HG02798 (cell line): Measurements from ENCODE around the gene CHRNE.
"Not testable (repeated sequence)": the region's sequence is repeated elsewhere in the genome, so short reads cannot be mapped to it uniquely, and the experiment has no call there.

Source experiments
- ATAC-seq: cut with Tn5 transposase; IDR thresholded peaks from one replicate; pipeline ENCODE4 v1.9.1; 2021; ENCODE audit warnings: mild to moderate bottlenecking; ENCODE audit not compliant: unreplicated experiment, poor library complexity

Gene CHRNE

DNA sequence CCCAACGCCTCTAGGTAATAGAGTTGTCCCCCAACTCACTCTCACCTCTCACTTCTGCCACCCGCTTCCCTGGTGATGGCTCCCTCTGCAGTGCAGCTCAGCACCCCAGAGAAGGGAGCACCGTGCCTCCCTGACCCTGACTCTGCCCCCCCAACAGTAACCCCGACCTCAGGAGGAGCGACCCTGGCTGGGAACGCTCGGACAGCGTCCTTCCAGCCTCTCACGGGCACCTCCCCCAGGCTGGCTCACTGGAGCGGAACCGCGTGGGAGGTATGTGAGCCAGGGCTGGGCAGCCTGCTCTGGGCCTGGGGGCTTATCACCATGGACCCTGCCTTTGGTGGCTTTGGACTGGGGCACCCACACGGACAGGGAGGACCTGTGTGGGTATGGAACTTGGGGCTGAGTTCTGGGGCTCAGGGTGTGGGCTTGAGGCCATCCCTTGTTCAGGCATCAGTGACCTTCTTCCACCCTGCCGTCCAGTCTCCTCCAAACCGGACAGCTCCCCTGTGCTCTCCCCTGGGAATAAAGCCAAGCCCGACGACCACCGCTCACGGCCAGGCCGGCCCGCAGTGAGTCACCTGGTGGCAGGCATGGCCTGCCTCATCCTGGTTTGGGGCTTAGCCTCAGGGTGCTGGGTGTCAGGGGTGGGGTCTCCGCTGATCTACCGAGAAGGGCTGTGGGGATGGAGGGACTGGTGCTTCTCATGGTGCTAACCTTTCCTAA is 10.2 kb downstream of the CHRNE start:
- no peak for ATAC-seq

DNA sequence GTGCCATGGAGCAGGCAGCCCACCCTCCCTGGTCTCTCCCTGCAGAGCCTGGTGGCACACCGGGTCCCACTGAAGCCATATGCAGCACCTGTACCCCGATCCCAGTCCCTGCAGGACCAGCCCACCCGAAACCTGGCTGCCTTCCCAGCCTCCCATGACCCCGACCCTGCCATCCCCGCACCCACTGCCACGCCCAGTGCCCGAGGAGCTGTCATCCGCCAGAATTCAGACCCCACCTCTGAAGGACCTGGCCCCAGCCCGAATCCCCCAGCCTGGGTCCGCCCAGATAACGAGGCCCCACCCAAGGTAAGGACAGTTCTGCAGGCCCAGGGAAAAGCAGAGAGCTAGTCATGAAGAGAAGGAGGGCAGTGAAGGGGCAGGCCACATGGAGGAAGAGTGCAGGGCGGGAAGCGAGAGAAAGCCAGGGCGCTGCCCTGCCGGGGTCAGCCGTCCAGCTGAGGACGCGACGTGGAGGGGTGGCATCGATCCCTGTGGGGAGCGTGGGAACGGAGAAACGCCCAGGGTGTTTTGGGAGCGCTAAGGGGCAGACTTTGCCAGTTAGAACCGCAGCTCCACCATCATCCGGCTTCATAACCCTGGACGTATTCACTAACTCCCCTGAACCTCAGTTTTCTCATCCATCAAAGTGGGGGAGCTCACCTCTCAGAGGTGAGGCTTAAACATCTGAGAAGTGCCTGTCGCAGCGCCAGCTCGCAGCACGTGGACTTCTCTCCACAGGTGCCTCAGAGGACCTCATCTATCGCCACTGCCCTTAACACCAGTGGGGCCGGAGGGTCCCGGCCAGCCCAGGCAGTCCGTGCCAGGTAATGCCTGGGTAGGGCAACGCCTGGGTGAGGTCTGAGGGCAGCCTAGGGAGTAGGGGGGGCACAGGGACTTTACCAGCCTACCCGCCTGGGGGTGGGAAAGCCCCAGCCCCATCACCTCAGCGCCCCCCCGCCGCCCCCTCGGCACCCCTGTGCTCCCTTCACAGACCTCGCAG is 11.2 kb downstream of the CHRNE start:
- ATAC-seq: no peak

DNA sequence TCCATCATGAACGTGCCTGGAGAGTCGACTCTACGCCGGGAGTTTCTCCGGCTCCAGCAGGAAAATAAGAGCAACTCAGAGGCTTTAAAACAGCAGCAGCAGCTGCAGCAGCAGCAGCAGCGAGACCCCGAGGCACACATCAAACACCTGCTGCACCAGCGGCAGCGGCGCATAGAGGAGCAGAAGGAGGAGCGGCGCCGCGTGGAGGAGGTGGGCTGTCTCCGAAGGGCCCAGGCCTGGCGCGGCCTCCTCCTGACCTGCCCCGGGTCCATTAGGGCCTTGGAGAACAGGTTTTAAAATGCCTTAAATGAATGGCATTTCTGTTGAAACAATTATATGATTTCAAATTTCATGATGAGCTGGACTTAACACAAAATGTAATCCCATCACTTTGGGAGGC is 15.3 kb downstream of the CHRNE start:
- no peak for ATAC-seq

DNA sequence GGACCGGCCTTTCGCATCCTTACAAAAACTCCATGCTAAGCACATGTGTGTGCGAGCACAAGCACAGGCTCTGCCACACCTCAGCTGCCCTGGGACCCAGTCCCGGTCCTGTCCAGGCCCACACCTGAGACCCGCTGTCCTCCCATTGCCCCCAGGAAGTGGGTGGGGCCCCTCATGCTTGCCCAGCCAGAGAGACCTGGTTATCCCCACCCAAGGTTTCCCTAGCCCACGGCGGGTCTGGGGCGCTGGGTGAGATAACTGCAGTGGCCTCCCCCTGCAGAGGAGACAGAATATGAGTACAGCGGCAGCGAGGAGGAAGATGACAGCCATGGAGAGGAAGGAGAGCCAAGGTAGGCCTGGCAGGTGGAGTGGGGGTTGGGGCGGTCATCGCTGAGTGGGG is 16.1 kb downstream of the CHRNE start:
- ATAC-seq: no peak

DNA sequence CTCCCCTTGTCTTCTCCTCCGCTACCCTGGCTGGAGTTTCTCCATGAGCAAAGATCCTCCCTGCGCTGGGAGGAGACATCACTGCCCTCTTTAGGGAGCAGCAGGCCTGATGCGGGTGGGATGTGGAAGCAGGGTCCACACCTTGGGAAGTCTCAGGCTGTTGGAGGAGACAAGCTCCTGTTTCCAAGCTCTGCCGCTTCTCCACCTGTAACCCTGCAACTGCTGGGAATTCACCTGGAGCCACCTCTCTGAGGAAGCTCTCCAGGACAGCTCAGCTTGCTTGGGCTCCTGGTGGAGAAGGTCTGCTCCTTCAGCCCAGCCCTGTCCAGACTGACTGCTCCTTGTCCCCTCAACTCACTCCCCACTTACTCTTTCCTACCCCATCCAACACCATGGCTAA is 18.4 kb downstream of the CHRNE start:
- no peak for ATAC-seq

DNA sequence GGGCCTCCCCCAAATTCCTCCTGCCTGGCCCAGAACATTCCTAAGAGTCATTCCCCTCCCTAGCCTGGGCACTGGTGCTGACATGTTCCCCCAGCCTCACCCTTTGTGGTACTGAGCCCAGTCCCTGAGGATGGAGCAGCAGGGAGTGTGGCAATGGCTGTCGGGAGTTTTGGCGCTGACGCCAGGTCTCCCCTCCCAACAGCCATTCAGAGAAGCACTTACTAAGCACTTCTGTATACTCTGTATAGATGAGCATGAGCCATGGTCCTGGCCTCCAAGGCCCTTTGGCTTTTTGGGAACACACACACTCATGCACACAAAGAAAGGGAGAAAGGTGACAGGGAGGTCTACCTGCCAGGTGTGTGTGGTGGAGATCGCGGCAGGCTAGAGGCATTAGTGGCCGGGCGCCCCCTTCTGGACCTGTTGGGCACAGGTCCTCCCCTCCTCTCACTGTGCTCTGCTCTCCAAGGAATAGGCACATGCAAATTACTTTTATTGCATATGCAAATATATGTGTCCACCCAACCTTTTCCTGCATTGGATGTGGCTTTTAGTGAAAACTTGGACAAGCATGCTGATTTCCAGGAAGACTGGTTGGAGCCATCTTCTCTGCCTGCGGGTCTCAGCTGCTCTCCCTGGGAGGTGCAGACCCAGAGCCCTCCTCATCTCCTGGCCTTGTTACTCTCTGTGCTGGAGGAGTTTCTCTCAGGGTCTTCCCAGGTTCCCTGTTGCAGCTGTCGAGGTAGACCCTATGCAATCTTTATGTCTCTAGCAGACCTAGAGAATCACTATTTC is 20.9 kb downstream of the CHRNE start:
- ATAC-seq: no peak

DNA sequence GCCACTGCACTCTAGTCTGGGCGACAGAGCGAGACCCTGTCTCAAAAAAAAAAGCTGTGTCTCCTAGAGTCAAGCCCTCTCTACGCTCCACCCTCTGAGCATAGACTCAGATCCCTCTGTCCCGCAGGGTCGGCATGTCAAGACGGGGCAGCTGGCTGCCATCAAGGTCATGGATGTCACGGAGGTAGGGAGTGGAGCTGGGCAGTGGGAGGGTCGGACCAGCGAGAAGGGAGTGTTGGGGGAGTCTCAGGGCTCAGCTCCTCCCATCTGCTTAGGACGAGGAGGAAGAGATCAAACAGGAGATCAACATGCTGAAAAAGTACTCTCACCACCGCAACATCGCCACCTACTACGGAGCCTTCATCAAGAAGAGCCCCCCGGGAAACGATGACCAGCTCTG is 22.0 kb downstream of the CHRNE start:
- ATAC-seq: no peak

DNA sequence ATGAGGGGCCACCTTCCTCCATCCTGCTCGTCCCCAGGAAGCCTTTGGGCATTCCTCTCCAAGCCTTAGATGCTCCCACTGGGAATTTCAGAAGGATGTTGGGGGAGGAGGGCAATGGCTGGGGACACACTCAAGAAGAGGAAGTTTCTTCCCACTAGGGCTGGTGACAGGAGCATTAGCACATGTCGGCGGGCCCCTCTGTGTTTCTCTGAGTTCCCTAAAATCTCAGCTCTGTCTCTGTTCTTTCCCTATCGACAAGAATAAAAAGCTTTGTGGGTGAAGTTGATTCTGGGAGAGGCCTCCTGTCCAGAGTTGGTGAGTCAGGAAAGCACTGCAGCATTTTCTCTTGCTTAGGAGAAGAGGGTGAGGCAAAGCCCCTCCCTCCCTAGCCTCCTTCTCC is 23.3 kb downstream of the CHRNE start:
- no peak for ATAC-seq

DNA sequence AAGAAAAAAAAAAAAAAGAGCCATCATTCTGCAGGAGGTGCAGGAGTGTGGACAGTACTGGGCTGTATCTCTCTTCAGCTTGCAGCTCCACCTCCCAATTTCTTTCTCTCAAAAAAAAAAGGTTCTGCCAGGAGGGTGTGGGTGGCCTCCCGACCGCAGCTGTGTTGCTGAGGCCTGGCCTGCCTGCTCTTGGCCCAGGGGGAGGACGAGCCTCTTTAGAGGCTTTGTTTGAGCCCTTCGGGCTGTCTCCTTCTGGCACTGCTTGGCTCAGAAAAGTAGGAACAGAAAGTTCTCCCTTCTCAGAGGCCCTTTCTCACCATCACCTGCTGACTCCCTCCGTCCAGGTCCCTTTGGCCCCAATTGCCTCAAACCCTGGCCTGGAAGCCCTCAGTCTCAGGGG is 25.8 kb downstream of the CHRNE start:
- ATAC-seq: no peak

DNA sequence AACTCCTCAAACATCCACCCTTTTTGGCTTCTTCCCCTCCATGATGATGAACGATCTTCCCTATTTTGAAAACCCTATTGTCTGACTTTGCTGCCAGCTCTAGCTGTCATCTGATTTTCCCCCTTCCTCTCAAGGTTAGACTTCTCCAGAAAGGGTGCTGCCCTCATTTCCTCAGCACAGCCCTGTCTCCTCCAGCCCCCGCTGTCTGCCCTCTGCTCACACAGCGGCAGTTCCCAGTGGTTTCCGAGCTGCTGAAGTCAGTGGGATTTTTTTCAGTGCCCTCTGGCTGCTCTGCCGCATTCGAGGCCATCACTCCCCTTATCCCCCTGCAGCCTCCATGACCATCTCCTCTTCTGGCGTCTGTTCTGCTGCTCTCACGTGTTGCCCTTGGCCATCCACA is 30.1 kb downstream of the CHRNE start:
- ATAC-seq: no peak

DNA sequence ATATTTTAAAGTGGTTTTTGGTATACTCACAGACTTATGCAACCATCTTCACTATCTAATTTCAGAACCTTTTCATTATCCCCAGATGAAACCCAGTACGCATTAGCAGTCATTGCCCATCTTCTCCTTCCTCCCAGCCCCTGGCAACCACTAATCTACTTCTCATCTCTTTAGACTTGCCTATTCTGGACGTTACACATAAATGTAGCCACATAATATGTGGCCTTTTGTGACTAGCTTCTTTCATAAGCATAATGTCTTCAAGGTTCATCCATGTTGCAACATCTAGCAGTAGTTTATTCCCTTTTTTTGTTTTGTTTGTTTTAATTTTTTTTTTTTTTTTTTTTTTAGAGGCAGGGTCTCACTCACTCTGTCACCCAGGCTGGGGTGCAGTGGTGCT is 32.0 kb downstream of the CHRNE start:
- ATAC-seq: no peak

DNA sequence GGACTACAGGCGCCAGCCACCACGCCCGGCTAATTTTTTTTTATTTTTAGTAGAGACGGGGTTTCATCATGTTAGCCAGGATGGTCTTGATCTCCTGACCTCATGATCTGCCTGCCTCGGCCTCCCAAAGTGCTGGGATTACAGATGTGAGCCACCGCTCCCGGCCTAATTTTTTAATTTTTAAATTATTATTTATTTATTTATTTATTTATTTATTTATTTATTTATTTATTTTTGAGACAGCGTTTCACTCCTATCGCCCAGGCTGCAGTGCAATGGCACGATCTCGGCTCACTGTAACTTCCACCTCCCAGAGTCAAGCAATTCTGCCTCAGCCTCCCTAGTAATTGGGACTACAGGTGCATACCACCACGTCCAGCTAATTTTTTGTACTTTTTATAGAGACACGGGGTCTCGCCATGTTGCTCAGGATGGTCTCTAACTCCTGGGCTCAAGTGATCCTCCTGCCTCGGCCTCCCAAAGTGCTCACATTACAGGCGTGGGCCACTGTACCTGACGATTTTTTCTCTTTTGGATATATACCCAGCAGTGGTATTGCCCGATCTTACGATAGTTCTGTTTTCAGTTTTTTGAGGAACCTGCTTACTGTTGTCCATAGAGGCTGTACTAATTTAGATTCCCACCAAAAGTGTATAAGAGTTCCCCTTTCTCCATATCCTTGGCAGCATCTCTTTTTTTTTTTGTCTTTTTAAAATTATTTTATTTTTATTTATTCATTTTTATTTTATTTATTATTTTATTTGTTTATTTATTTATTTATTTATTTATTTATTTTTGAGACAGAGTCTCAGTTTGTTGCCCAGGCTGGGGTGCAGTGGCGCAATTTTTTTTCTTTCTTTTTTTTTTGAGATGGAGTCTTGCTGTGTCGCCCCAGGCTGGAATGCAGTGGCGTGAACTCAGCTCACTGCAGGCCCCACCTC is 33.6 kb downstream of the CHRNE start:
- not testable (repeated sequence) for ATAC-seq

DNA sequence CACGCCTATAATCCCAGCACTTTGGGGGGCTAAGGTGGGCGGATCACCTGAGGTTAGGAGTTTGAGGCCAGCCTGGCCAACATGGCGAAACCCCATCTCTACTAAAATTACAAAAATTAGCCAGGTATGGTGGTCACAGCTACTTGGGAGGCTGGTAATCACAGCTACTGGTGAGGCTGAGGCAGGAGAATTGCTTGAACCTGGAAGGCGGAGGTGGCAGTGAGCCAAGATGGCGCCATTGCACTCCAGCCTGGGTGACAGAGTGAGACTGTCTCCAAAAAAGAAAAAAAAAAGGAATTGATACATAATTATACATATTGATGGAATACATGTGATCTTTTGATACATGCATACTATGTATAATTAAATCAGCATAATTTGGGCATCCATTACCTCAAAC is 35.4 kb downstream of the CHRNE start:
- not testable (repeated sequence) for ATAC-seq

DNA sequence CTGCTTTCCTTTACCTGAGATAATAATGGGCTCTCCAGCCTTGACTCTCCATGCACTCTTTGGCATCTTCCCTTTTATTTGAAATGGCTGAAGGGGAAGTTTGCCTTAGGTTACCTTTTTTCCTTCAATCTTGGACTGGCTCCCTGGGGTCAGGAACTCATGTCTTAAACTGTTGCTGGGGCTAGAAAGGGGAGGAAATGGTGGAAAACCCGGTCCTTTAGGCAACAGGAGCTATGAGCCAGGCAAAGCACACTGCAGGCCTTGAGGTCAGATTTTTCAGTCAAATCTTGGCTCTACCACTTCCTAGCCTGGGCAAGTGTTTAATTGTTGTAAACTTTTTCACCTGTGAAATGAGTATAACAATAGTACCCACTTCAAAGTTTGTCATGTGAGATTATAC is 39.6 kb downstream of the CHRNE start:
- ATAC-seq: no peak

DNA sequence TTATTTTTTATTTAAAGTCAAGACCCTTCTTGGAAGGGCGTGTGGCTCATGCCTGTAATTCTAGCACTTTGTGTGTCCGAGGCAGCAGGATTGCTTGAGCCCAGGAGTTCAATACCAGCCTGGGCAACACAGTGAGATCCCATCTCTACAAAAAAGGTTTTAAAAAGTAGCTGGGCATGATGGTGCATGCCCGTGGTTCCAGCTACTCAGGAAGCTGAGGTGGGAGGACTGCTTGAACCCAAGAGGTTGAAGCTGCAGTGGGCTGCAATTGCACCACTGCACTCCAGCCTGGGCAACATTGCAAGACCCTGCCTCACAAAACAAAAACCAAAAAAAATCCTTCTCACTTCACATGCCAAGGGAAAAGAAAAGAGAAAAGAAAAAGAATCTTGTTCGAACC is 40.2 kb downstream of the CHRNE start:
- ATAC-seq: no peak

DNA sequence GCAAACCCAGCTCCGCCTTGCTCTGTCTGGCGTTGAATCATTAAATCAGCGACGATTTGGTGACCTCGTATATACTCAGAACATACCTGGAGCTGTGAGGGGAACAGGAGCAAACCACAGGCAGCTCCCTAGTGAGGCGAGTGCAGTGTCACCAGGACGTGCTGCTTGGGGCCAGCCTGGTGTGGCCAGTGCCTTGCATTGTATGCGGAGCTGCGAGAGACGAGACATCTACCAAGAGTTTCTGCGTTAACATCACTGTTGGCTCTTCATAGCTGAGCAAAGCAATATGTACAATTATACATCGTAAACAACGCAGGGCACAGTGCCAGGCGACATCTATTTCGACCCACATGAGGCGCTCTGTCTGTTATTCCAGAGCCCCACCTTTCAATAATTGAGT is 41.8 kb downstream of the CHRNE start:
- no peak for ATAC-seq

DNA sequence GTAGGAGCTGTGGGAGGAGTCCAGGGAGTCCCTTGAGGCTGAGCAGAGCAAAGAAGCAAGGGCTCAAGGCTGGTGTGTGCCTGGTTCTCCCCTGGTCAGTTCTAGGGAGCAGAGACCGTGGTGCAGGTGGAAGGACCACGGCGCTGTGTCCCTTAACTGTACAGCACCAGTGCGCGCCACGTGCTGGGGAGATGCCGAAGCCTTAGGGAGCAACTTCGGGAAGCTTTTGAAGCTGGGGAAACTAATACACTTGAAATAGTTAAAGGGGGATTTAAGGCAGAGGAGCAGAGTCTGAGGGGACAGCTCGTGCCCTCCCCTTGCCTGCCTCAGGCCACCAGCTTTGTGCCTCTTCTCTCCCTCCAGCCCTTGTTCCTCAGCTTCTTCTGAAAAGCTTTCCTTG is 42.2 kb downstream of the CHRNE start:
- ATAC-seq: no peak

DNA sequence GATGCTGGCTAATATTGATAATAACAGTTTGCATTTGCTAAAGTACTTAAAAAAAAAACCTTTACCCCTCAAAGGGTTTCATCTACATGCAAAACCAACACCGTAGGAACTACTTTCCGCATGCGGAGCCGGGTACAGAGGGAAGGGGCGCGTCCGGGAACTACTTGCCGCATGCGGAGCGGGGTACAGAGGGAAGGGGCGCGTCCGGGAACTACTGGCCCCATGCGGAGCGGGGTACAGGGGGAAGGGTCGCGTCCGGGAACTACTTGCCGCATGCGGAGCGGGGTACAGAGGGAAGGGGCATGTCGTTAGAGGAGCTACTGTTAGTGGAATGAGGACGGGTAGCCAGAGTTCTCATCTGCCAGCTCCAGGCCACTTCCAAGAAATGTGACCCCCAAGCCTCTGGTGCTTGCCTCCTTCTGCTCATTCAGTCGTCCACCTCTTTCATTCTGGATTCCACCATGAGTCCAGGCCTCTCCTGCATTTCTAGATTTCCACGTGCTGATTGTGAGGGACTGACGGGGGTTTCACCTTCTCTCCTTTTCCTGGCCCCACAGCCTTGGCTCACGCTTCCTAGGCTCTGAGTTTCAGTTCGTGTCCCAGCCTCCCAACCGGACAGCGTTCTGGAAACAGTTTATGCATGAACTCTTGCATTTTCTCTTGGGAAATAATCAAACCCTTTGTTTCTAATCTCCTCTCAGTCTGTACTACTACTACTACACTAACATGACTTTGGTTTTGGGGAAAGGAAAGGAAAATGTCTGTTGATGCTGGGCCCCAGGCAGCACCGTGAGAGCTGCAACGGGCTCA is 42.9 kb downstream of the CHRNE start:
- ATAC-seq: no peak

DNA sequence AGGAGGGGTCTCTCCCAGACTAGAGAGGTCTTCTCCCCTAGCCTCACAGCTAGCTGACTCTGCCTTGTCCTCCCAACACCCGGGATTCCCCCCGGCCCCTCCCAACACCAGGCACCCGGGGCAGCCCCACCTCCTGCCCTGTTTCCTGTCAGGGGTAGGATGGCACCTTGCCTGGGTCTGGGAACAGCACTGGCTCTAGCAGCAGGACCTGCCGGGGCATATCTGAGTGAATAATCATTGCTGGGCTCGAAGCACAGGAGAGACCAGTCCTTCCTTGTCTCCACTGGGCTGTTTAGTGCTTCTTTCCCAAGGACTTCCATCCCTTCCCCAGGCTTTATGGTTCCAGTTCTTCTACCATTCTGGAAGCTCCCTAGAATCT is 44.0 kb downstream of the CHRNE start:
- no peak for ATAC-seq
